HEK293T (cell line): ENCODE data around the gene PTX4.

Experiments
- CTCF ChIA-PET: fragments of 350-600 bp; formaldehyde crosslinking; extraction: SDS; loops from one replicate; lab custom pipeline; 2021; ENCODE audit warnings: antibody characterized with exemption, inconsistent platforms; lab: Yijun Ruan, JAX
- POLR2A ChIA-PET: fragments of 350-600 bp; formaldehyde crosslinking; extraction: SDS; loops from one replicate; lab custom pipeline; 2020; ENCODE audit warnings: antibody characterized with exemption, inconsistent platforms; lab: Yijun Ruan, JAX
- DNase-seq: peaks from one replicate; pipeline ENCODE4 v3.0.0; 2012; ENCODE audit warnings: mixed read lengths; ENCODE audit errors: extremely low spot score
- ARNT ChIP-seq: fragments of 450-650 bp; IDR thresholded peaks from 2 replicates; pipeline ENCODE4 v1.6.1; 2017; ENCODE audit warnings: mild to moderate bottlenecking
- BHLHE40 ChIP-seq: fragments of 450-650 bp; IDR thresholded peaks from 2 replicates; pipeline ENCODE4 v1.6.1; 2016; ENCODE audit warnings: mild to moderate bottlenecking, moderate library complexity, borderline replicate concordance
- CTBP1 ChIP-seq: fragments of 450-650 bp; IDR thresholded peaks from 2 replicates; pipeline ENCODE4 v1.6.1; 2016; ENCODE audit warnings: borderline replicate concordance
- ELF4 ChIP-seq: fragments of 450-650 bp; IDR thresholded peaks from 2 replicates; pipeline ENCODE4 v1.6.1; 2017; ENCODE audit warnings: antibody characterized with exemption
- FOXA1 ChIP-seq: fragments of 450-650 bp; IDR thresholded peaks from 2 replicates; pipeline ENCODE4 v1.6.1; 2016; ENCODE audit warnings: mild to moderate bottlenecking
- FOXK2 ChIP-seq: fragments of 450-650 bp; IDR thresholded peaks from 2 replicates; pipeline ENCODE4 v1.6.1; 2016; ENCODE audit warnings: mild to moderate bottlenecking
- FOXM1 ChIP-seq: fragments of 450-650 bp; IDR thresholded peaks from 2 replicates; pipeline ENCODE4 v1.6.1; 2017; ENCODE audit warnings: mild to moderate bottlenecking, borderline replicate concordance
- HDGF ChIP-seq: fragments of 450-650 bp; IDR thresholded peaks from 2 replicates; pipeline ENCODE4 v1.6.1; 2017; ENCODE audit warnings: antibody characterized with exemption, borderline replicate concordance
- L3MBTL2 ChIP-seq: fragments of 450-650 bp; conservative IDR thresholded peaks from 2 replicates; pipeline ENCODE4 v1.6.1; 2016; ENCODE audit warnings: mild to moderate bottlenecking
- LEF1 ChIP-seq: fragments of 450-650 bp; IDR thresholded peaks from 2 replicates; pipeline ENCODE4 v1.6.1; 2017; ENCODE audit warnings: mild to moderate bottlenecking, borderline replicate concordance
- NFRKB ChIP-seq: fragments of 450-650 bp; IDR thresholded peaks from 2 replicates; pipeline ENCODE4 v1.6.1; 2016; ENCODE audit warnings: mild to moderate bottlenecking, moderate library complexity
- SP1 ChIP-seq: fragments of 450-650 bp; IDR thresholded peaks from 2 replicates; pipeline ENCODE4 v1.6.1; 2017
- SUZ12 ChIP-seq: fragments of 450-650 bp; IDR thresholded peaks from 2 replicates; pipeline ENCODE4 v1.6.1; 2016; ENCODE audit warnings: mild to moderate bottlenecking
- TARDBP ChIP-seq: fragments of 450-650 bp; IDR thresholded peaks from 2 replicates; pipeline ENCODE4 v1.6.1; 2016
- ZNF384 ChIP-seq: fragments of 450-650 bp; IDR thresholded peaks from 2 replicates; pipeline ENCODE4 v1.6.1; 2016
- TF ChIP-seq, protein P1 (sequence below): fragments of 450-650 bp; IDR thresholded peaks from 2 replicates; pipeline ENCODE4 v1.6.1; 2016

Gene PTX4

DNA sequence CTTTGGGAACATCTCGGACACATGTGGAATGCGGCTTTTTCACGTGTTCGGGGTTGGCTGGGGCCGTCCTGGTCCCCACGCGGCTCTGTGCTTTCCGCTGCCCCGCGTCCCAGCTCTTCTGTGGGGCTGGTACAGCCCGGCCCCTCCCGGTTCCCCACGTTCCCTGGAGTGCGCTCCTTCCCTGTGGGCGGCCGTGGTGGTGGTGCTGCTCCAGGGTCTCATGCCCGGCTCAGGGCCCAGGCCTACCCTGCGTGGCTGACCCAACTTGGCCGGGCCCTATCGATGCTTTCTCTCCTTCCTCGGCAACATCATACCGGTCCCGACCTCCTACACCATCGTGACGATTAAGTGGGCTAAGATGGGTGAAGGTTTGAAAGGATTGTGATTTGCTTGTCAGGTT lies 7.7 kb upstream of the PTX4 start:
- no peak for DNase-seq
- ChIA-PET POLR2A (no interaction called here), CTCF (no interaction called here)
- no peak for TF ChIP-seq HDGF
- no peak for TF ChIP-seq L3MBTL2
- TF ChIP-seq FOXK2 = no peak
- no peak for TF ChIP-seq BHLHE40
- no peak for TF ChIP-seq ZNF384
- TF ChIP-seq ELF4 = no peak
- TF ChIP-seq ARNT = no peak
- no peak for TF ChIP-seq FOXA1
- no peak for TF ChIP-seq SUZ12
- no peak for TF ChIP-seq LEF1
- TF ChIP-seq FOXM1 = no peak
- no peak for TF ChIP-seq SP1
- no peak for TF ChIP-seq CTBP1
- TF ChIP-seq, protein P1, sequence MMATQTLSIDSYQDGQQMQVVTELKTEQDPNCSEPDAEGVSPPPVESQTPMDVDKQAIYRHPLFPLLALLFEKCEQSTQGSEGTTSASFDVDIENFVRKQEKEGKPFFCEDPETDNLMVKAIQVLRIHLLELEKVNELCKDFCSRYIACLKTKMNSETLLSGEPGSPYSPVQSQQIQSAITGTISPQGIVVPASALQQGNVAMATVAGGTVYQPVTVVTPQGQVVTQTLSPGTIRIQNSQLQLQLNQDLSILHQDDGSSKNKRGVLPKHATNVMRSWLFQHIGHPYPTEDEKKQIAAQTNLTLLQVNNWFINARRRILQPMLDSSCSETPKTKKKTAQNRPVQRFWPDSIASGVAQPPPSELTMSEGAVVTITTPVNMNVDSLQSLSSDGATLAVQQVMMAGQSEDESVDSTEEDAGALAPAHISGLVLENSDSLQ = no peak

DNA sequence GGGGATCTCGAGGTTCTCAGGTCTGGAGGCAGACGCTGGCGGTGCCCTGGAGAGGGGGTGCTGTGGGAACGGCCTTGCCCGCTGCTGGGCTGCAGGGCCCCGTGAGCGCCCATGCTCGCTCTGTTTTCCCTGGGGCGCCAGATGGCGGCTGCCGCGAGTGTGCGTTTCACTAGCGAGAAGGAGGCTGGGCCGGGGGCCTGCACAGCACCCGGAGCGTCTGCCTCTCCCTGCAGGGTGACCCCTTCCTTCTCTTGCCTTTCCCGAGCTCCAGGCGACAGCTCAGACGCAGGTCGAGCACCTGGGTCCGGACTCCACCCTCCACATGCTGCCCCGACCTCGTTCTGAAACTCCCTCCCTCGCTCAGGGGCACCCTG lies 7.1 kb upstream of the PTX4 start:
- ChIA-PET CTCF (no interaction called here), POLR2A (no interaction called here)
- TF ChIP-seq SP1 = no peak
- no peak for TF ChIP-seq ARNT
- TF ChIP-seq TARDBP = no peak
- no peak for TF ChIP-seq ELF4
- TF ChIP-seq, protein P1 = no peak
- no peak for TF ChIP-seq CTBP1
- no peak for TF ChIP-seq FOXA1
- TF ChIP-seq FOXK2 = no peak
- TF ChIP-seq NFRKB = no peak
- no peak for TF ChIP-seq FOXM1
- no peak for TF ChIP-seq SUZ12
- no peak for TF ChIP-seq LEF1
- no peak for TF ChIP-seq HDGF
- TF ChIP-seq ZNF384 = no peak
- no peak for TF ChIP-seq L3MBTL2
- no peak for DNase-seq

DNA sequence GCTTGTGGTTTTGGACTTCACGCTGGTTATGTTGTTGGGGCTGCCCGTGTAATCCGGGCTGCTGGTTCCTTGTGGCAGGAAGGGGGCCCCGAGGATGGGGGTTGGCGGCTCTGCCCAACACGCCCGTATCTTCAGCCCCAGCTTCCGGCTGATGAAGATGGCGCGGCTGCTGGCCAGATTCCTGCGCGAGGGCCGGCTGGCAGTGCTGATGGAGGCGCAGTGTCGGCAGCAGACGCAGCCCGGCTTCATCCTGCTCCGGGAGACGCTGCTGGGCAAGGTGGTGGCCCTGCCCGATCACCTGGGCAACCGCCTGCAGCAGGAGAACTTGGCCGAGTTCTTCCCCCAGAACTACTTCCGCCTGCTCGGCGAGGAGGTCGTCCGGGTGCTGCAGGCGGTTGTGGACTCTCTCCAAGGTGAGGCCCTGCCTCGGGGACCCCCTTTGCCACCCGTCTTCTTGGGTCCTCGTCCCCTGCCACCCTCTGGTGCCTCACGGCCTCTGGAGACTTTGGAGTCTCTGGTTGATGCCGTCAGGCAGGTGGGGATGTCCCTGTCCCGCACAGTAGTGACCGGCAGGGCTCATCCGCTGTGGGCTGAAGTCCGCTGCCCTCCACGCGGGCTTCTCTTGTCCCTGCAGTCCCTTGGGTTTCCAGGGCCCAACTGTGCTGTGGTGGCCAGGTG lies 6.6 kb upstream of the PTX4 start:
- DNase-seq = no peak
- ChIA-PET CTCF (no interaction called here), POLR2A (no interaction called here)

DNA sequence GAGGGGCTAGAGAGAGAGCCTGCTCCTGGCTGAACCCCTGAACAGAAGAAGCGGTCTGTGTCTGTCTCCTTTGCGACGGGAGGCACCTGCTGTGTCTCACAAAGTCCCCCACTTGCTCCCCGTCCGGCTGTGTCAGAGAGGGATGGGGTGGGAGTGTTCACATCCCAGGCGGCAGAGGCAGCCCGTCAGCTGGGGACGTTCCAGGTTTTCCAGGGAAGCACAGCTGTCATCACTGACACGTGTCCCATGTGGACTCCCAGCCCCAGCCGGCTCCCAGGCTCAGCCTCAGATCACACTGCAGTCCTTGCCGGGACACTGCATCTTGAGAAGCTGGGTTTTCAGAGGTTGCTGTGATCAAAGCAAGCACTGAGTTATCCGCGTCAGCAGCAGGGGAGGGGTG lies 6.0 kb upstream of the PTX4 start:
- DNase-seq = no peak
- TF ChIP-seq TARDBP = no peak
- ChIA-PET CTCF (no interaction called here), POLR2A (interaction anchor here (1.0 to 1.3 kb wide), 2 partner anchors 18 to 116 kb away, joined by 3 to 4 read pairs; no protein-coding TSS in a partner anchor)

More for the DNA sequence above, 6.6 kb upstream of the PTX4 start:
- no peak for TF ChIP-seq FOXM1
- TF ChIP-seq NFRKB = no peak
- TF ChIP-seq L3MBTL2 = no peak
- no peak for TF ChIP-seq HDGF
- TF ChIP-seq CTBP1 = no peak
- no peak for TF ChIP-seq FOXA1
- no peak for TF ChIP-seq SUZ12
- TF ChIP-seq ELF4 = no peak
- no peak for TF ChIP-seq LEF1
- TF ChIP-seq, protein P1 = no peak
- TF ChIP-seq SP1 = no peak
- TF ChIP-seq TARDBP = no peak
- TF ChIP-seq FOXK2 = no peak
- TF ChIP-seq ZNF384 = no peak
- TF ChIP-seq BHLHE40 = no peak
- no peak for TF ChIP-seq ARNT

DNA sequence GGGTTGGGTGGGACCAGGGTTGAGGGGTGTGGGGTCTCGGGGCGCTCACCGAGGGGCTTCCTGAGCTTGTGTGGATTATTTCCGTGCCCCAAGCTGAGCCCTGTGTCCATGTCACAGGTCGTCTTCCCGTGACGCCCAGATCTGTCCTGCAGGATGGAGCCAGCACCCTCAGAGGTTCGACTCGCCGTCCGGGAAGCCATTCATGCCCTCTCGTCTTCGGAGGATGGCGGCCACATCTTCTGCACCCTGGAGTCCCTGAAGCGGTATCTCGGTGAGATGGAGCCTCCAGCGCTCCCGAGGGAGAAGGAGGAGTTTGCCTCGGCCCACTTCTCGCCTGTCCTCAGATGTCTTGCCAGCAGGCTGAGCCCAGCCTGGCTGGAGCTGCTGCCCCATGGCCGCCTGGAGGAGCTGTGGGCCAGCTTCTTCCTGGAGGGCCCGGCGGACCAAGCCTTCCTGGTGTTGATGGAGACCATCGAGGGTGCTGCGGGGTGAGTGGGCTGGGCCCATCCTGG lies 5.4 kb upstream of the PTX4 start:
- DNase-seq = peak; percentile 61
- TF ChIP-seq HDGF (no peak), L3MBTL2 (no peak), NFRKB (no peak), BHLHE40 (no peak), ZNF384 (no peak)
- ChIA-PET CTCF (no interaction called here), POLR2A (interaction anchor here (1.0 to 2.2 kb wide), 5 partner anchors 8 to 212 kb away, joined by 3 to 8 read pairs (median 4); partner anchors contain the start of gene MAPK8IP3)

DNA sequence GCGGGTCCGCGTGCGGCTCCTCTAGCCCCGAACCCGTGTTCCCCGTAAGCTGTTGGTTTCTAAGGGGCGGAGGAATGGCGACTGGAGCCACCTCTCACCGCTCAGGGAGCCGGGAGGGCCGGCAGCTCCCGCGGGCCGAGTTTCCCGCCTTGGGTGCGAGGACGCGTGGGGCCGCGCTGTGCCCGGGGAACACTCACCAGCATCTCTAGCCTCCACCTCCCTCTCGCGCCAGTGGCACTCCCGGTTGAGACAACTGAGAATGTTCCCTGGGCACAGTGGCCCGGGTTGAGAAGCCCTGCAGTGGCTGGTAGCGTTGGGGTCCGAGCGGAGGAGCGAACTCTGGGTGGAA lies 5.0 kb upstream of the PTX4 start:
- no peak for TF ChIP-seq LEF1
- no peak for TF ChIP-seq HDGF
- CTCF ChIA-PET = no interaction called here
- peak; percentile 31 for DNase-seq
- POLR2A ChIA-PET = interaction anchor here (1.0 to 2.3 kb wide), 8 partner anchors 9 to 213 kb away, joined by 3 to 8 read pairs (median 4); partner anchors contain the start of gene MAPK8IP3
